GM12878 (cell line): ENCODE results near the gene COTL1. TPM values are rescaled to one million over a fixed set of nuclear protein-coding genes. Genes with fewer than 3 reads are reported as not detected.

Experiments
- BMI1 ChIP-seq: fragments of 450-650 bp; IDR thresholded peaks from 2 replicates; pipeline ENCODE4 v1.6.1; 2016; ENCODE audit warnings: mild to moderate bottlenecking, moderate library complexity, borderline replicate concordance
- FOXM1 ChIP-seq: IDR thresholded peaks from 2 replicates; pipeline ENCODE4 v1.6.1; 2012; ENCODE audit warnings: low read depth, mild to moderate bottlenecking, inconsistent platforms, low read length, moderate library complexity
- HDAC2 ChIP-seq: fragments of 200-600 bp; sonication (generic); IDR thresholded peaks from 2 replicates; pipeline ENCODE4 v1.6.1; 2017
- RBBP5 ChIP-seq: fragments of 200-600 bp; sonication (generic); conservative IDR thresholded peaks from 2 replicates; pipeline ENCODE4 v1.6.1; 2016
- RCOR1 ChIP-seq: conservative IDR thresholded peaks from 2 replicates; pipeline ENCODE4 v1.6.1; 2012; ENCODE audit warnings: low read depth, low read length, improper control_type of control experiment
- SUPT20H ChIP-seq: IDR thresholded peaks from 2 replicates; pipeline ENCODE4 v1.6.1; 2011; ENCODE audit warnings: low read depth, mild to moderate bottlenecking, low read length, moderate library complexity, borderline replicate concordance; ENCODE audit not compliant: control insufficient read depth
- YY1 ChIP-seq: IDR thresholded peaks from 2 replicates; pipeline ENCODE4 v1.6.1; 2011; ENCODE audit warnings: low read depth, mild to moderate bottlenecking, low read length
- ZZZ3 ChIP-seq: IDR thresholded peaks from 2 replicates; pipeline ENCODE4 v1.6.1; 2011; ENCODE audit warnings: low read depth; ENCODE audit not compliant: control insufficient read depth, insufficient read length
- polyA plus RNA-seq, 11 experiments: library from polyadenylated mRNA; depleted of rRNA in 4 of 11; unstranded in 6 of 11; stranded (reverse) in 5 of 11; fragments of >200 nt; fragmentation: Nextera tagmentation in 4 of 11; fragmentation: Illumina TruSeq in 1 of 11; extraction: Ambion mirVana in 4 of 11; extraction: Trizol in 1 of 11; gene quantifications; 1 replicate in 1 of 11; 2 replicates in 10 of 11; pipeline versions ENCODE4 v1.2.1 to v1.2.3, GENCODE V29; 2011 to 2016; ENCODE audit warnings: inconsistent platforms in 2 of 11, missing spikeins in 2 of 11, low read depth in 1 of 11
- total RNA-seq, 4 experiments: library from RNA; depleted of rRNA in 3 of 4; stranded (reverse); fragments of >200 nt in 3 of 4; fragmentation: Illumina TruSeq in 1 of 4; extraction: Trizol in 1 of 4; gene quantifications; 2 replicates each; pipeline versions ENCODE4 v1.2.1 to v1.2.3, GENCODE V29; 2013 to 2021
- TF ChIP-seq, protein P1 (sequence below): fragments of 450-650 bp; formaldehyde crosslinking; IDR thresholded peaks from 2 replicates; pipeline ENCODE4 v1.4.0; 2022; ENCODE audit warnings: mild to moderate bottlenecking, moderate library complexity
- TF ChIP-seq, protein P2 (sequence below): fragments of 450-650 bp; IDR thresholded peaks from 2 replicates; pipeline ENCODE4 v1.6.1; 2017; ENCODE audit warnings: borderline replicate concordance
- TF ChIP-seq, protein P3 (sequence below): fragments of 150-350 bp; IDR thresholded peaks from 2 replicates; pipeline ENCODE4 v1.6.1; 2016; ENCODE audit warnings: low read depth, low read length
- TF ChIP-seq, protein P4 (sequence below): fragments of 450-650 bp; IDR thresholded peaks from 2 replicates; pipeline ENCODE4 v1.6.1; 2014; ENCODE audit warnings: mild to moderate bottlenecking
- TF ChIP-seq, protein P5 (sequence below), 3 experiments: IDR thresholded peaks in 2 of 3; conservative IDR thresholded peaks in 1 of 3; 2 replicates each; pipeline ENCODE4 v1.5.1; 2011; ENCODE audit warnings: low read depth in 3 of 3, low read length in 3 of 3, mild to moderate bottlenecking in 3 of 3, control low read depth in 2 of 3, moderate library complexity in 2 of 3, inconsistent platforms in 1 of 3, mixed read lengths in 1 of 3; ENCODE audit not compliant: control insufficient read depth in 2 of 3, insufficient read depth in 1 of 3; ENCODE audit errors: extremely low read depth in 1 of 3

Gene COTL1
- total and polyA plus RNA-seq, 10 of the 15 experiments (the other 5 are each of a cell fraction or from before 2014, with no cell fraction given), result 140 to 894 (median 330) TPM

DNA sequence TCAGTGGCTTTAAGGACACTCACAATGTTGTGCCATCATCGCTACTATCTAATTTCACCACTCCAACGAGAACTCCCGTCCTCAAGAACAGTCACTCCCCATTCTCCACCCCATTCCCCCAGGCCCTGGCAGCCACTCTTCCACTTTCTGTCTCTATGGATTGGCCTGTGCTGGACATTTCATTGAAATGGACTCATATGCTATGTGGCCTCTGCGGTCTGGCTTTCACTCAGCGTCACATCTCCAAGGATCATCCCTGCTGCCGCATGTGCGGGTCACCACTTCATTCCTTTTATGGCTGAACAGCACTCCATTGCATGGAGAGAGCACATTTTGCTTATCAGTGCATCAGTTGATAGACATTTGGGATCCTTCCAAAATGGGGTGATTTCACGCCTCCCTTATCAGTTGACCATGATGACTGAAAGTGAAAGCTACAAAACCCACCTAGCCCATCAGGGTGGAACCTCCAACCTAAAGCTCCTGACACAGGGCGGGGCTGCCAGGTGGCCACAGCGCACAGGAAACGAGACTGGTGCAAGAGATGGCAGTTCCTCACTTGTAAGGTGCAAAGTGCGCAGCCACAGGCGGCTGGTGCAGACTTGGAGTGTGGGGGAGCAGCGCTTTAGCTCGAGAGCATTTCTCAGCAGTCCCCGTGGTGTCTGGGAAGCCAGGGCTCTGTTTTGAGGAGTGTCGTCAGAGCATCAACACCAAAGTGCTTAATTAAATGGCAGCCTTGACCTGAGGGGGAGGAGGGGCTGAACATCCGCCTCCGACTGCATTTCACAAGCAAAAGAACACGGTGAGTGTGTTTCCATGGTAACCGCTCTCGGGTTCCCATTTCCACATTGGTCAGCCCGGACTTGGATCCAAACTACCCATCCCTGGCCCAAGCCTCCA lies 23.8 kb downstream of the COTL1 start (continued):
- TF ChIP-seq, protein P1, sequence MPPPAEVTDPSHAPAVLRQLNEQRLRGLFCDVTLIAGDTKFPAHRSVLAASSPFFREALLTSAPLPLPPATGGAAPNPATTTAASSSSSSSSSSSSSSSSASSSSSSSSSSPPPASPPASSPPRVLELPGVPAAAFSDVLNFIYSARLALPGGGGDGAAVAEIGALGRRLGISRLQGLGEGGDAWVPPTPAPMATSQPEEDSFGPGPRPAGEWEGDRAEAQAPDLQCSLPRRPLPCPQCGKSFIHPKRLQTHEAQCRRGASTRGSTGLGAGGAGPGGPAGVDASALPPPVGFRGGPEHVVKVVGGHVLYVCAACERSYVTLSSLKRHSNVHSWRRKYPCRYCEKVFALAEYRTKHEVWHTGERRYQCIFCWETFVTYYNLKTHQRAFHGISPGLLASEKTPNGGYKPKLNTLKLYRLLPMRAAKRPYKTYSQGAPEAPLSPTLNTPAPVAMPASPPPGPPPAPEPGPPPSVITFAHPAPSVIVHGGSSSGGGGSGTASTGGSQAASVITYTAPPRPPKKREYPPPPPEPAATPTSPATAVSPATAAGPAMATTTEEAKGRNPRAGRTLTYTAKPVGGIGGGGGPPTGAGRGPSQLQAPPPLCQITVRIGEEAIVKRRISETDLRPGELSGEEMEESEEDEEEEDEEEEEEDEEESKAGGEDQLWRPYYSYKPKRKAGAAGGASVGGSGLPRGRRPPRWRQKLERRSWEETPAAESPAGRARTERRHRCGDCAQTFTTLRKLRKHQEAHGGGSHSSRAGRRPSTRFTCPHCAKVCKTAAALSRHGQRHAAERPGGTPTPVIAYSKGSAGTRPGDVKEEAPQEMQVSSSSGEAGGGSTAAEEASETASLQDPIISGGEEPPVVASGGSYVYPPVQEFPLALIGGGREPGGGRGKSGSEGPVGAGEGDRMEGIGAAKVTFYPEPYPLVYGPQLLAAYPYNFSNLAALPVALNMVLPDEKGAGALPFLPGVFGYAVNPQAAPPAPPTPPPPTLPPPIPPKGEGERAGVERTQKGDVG, result no peak
- TF ChIP-seq SUPT20H (no peak), BMI1 (peak; percentile 99), ZZZ3 (no peak), FOXM1 (no peak), RCOR1 (peak; percentile 93; the same call in 1 of the 2 replicates), HDAC2 (no peak), YY1 (peak; percentile 68), RBBP5 (no peak)
- TF ChIP-seq, protein P2, sequence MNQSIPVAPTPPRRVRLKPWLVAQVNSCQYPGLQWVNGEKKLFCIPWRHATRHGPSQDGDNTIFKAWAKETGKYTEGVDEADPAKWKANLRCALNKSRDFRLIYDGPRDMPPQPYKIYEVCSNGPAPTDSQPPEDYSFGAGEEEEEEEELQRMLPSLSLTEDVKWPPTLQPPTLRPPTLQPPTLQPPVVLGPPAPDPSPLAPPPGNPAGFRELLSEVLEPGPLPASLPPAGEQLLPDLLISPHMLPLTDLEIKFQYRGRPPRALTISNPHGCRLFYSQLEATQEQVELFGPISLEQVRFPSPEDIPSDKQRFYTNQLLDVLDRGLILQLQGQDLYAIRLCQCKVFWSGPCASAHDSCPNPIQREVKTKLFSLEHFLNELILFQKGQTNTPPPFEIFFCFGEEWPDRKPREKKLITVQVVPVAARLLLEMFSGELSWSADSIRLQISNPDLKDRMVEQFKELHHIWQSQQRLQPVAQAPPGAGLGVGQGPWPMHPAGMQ, result no peak
- TF ChIP-seq, protein P3, sequence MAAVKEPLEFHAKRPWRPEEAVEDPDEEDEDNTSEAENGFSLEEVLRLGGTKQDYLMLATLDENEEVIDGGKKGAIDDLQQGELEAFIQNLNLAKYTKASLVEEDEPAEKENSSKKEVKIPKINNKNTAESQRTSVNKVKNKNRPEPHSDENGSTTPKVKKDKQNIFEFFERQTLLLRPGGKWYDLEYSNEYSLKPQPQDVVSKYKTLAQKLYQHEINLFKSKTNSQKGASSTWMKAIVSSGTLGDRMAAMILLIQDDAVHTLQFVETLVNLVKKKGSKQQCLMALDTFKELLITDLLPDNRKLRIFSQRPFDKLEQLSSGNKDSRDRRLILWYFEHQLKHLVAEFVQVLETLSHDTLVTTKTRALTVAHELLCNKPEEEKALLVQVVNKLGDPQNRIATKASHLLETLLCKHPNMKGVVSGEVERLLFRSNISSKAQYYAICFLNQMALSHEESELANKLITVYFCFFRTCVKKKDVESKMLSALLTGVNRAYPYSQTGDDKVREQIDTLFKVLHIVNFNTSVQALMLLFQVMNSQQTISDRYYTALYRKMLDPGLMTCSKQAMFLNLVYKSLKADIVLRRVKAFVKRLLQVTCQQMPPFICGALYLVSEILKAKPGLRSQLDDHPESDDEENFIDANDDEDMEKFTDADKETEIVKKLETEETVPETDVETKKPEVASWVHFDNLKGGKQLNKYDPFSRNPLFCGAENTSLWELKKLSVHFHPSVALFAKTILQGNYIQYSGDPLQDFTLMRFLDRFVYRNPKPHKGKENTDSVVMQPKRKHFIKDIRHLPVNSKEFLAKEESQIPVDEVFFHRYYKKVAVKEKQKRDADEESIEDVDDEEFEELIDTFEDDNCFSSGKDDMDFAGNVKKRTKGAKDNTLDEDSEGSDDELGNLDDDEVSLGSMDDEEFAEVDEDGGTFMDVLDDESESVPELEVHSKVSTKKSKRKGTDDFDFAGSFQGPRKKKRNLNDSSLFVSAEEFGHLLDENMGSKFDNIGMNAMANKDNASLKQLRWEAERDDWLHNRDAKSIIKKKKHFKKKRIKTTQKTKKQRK, result no peak
- TF ChIP-seq, protein P4, sequence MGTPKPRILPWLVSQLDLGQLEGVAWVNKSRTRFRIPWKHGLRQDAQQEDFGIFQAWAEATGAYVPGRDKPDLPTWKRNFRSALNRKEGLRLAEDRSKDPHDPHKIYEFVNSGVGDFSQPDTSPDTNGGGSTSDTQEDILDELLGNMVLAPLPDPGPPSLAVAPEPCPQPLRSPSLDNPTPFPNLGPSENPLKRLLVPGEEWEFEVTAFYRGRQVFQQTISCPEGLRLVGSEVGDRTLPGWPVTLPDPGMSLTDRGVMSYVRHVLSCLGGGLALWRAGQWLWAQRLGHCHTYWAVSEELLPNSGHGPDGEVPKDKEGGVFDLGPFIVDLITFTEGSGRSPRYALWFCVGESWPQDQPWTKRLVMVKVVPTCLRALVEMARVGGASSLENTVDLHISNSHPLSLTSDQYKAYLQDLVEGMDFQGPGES, result no peak
- TF ChIP-seq, protein P5, sequence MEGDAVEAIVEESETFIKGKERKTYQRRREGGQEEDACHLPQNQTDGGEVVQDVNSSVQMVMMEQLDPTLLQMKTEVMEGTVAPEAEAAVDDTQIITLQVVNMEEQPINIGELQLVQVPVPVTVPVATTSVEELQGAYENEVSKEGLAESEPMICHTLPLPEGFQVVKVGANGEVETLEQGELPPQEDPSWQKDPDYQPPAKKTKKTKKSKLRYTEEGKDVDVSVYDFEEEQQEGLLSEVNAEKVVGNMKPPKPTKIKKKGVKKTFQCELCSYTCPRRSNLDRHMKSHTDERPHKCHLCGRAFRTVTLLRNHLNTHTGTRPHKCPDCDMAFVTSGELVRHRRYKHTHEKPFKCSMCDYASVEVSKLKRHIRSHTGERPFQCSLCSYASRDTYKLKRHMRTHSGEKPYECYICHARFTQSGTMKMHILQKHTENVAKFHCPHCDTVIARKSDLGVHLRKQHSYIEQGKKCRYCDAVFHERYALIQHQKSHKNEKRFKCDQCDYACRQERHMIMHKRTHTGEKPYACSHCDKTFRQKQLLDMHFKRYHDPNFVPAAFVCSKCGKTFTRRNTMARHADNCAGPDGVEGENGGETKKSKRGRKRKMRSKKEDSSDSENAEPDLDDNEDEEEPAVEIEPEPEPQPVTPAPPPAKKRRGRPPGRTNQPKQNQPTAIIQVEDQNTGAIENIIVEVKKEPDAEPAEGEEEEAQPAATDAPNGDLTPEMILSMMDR (IDR thresholded peaks at IDR 0.05 in 2 of 3, conservative IDR thresholded peaks at IDR 0.05 in 1 of 3; ENCODE audit: control insufficient read depth in 2 of 3, extremely low read depth in 1 of 3, insufficient read depth in 1 of 3, low read depth in 3 of 3, low read length in 3 of 3), result no peak
